Measurements from ENCODE around the gene LPAR2. TPM values are rescaled to one million over a fixed set of nuclear protein-coding genes. Genes with fewer than 3 reads are reported as not detected.

LPAR2 gene
- polyA plus RNA-seq, 3 donors = 1.9 to 108 (median 2.2) TPM

DNA sequence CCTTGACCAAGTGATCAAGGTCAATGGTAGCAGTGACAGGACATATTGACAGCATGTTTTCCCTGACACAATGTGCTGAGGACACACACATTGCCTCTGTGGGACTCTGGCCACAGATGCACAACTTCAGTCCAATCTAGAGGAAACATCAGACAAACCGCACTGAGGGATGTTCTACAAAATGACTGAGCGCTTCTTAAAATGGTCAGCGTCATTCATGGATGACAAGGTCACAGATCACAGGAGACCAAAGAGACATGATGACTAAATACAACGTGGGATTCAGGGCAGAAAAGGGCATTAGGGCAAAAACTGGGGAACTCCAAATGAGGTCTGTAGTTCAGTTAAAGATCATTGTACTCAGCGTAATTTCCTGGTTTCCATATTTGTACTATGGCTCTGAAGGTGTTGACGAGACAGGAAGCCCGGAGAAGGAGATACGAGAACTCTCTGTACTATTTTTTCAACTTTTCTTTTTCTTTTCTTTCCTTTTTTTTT is 30.2 kb downstream of the LPAR2 start:
- Histone ChIP-seq H4K20me1 (ENCODE audit: insufficient read depth, low read length) (no peaks in the 10 kb centered on the region), H3K27ac (ENCODE audit: low read depth in 1 of 2, low read length in 2 of 2) (no peak overlapping the region), H3K4me2 (replicated peaks; ENCODE audit: extremely low read depth, low read length, poor library complexity, severe bottlenecking) (no peak overlapping the region), H3K27me3 (ENCODE audit: control insufficient read depth in 2 of 2, insufficient read depth in 2 of 2, low read length in 2 of 2) (no peaks in the 10 kb centered on the region), H3K4me1 (ENCODE audit: control insufficient read depth in 1 of 2, insufficient read depth in 2 of 2, low read length in 2 of 2) (peaks cover 12 to 13% of the 10 kb centered on the region in 2 donors), H3K4me3 (replicated peaks in 1 of 3; ENCODE audit: low read depth in 2 of 3, low read length in 3 of 3) (no peak overlapping the region), H3K36me3 (replicated peaks in 1 of 2; ENCODE audit: control insufficient read depth in 1 of 2, insufficient read depth in 2 of 2, low read length in 2 of 2) (no peaks in the 10 kb centered on the region), H2AFZ (ENCODE audit: insufficient read depth, low read depth, low read length, poor library complexity, severe bottlenecking) (no peak overlapping the region), H3K9ac (ENCODE audit: insufficient read depth, low read length, poor library complexity, severe bottlenecking) (no peak overlapping the region), H3K79me2 (ENCODE audit: insufficient read depth, low read length) (no peaks in the 10 kb centered on the region), H3K9me3 (replicated peaks in 1 of 2; ENCODE audit: control insufficient read depth in 1 of 2, insufficient read depth in 1 of 2, low read length in 2 of 2) (no peaks in the 10 kb centered on the region)
- peaks cover 0 to 4% (median 0%) of the 10 kb centered on the region in 7 donors for H3K9me3 Mint-ChIP-seq
- peak overlapping the region in 1 of 2 donors; percentile 18 for H3K4me3 Mint-ChIP-seq
- H3K27me3 Mint-ChIP-seq (ENCODE audit: low read depth in 3 of 3) = no peaks in the 10 kb centered on the region
- WGBS (ENCODE audit: insufficient coverage) = 90% methylated on average over 3 of the region's 8 CpGs
- TF ChIP-seq, protein P1, sequence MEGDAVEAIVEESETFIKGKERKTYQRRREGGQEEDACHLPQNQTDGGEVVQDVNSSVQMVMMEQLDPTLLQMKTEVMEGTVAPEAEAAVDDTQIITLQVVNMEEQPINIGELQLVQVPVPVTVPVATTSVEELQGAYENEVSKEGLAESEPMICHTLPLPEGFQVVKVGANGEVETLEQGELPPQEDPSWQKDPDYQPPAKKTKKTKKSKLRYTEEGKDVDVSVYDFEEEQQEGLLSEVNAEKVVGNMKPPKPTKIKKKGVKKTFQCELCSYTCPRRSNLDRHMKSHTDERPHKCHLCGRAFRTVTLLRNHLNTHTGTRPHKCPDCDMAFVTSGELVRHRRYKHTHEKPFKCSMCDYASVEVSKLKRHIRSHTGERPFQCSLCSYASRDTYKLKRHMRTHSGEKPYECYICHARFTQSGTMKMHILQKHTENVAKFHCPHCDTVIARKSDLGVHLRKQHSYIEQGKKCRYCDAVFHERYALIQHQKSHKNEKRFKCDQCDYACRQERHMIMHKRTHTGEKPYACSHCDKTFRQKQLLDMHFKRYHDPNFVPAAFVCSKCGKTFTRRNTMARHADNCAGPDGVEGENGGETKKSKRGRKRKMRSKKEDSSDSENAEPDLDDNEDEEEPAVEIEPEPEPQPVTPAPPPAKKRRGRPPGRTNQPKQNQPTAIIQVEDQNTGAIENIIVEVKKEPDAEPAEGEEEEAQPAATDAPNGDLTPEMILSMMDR (IDR thresholded peaks at IDR 0.05) = no peak
- peak in 2 of 3 donors; percentile 21 to 57 for DNase-seq
- no peaks in the 10 kb centered on the region for H3K36me3 Mint-ChIP-seq
- peak overlapping the region in 1 of 7 donors; percentile 77 for H3K27ac Mint-ChIP-seq
- intact Hi-C loops (cut with micrococcal nuclease) = no loop called here
- peaks cover 11% of the 10 kb centered on the region for H3K4me1 Mint-ChIP-seq

DNA sequence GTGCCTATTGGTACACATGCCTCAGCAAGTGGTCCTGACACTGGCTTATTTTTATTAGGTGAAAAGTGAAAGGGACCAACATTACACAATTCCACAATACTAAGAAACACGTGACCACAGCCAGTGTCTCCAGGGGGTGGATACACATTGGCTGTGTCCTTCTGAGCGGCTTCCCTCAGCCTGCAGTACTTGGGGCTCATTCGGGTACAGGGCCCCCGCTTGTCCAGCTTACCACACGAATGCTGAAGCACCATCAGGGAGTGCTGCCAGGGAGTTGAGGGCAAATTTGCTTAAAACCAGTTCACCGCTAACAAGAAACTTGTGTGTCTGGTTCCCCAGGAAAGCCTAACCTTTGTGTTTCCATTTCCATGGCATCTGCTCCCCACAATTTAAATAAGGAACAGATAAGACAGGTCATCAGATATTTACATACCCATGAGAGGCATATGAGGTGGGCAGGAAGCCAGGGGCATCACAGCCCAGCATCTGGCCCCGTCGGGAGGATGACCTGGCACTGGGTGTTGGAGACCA is 32.8 kb downstream of the LPAR2 start:
- peaks cover 27 to 29% of the 10 kb centered on the region in 2 donors for H3K4me1 ChIP-seq (ENCODE audit: control insufficient read depth in 1 of 2, insufficient read depth in 2 of 2, low read length in 2 of 2)
- WGBS (ENCODE audit: insufficient coverage) = 72% methylated on average over 3 of the region's 8 CpGs
- no peak overlapping the region for H3K4me3 Mint-ChIP-seq
- H4K20me1 ChIP-seq (ENCODE audit: insufficient read depth, low read length) = no peaks in the 10 kb centered on the region
- H3K4me3 ChIP-seq (replicated peaks in 1 of 3; ENCODE audit: low read depth in 2 of 3, low read length in 3 of 3) = no peak overlapping the region
- H3K9ac ChIP-seq (ENCODE audit: insufficient read depth, low read length, poor library complexity, severe bottlenecking) = no peak overlapping the region
- H3K4me1 Mint-ChIP-seq = peaks cover 21% of the 10 kb centered on the region
- no peak overlapping the region for H3K4me2 ChIP-seq (replicated peaks; ENCODE audit: extremely low read depth, low read length, poor library complexity, severe bottlenecking)
- H3K36me3 ChIP-seq (replicated peaks in 1 of 2; ENCODE audit: control insufficient read depth in 1 of 2, insufficient read depth in 2 of 2, low read length in 2 of 2) = no peaks in the 10 kb centered on the region
- TF ChIP-seq, protein P1 (IDR thresholded peaks at IDR 0.05) = no peak
- H3K9me3 ChIP-seq (replicated peaks in 1 of 2; ENCODE audit: control insufficient read depth in 1 of 2, insufficient read depth in 1 of 2, low read length in 2 of 2) = no peaks in the 10 kb centered on the region
- intact Hi-C loops (cut with micrococcal nuclease) = no loop called here
- no peak overlapping the region for H2AFZ ChIP-seq (ENCODE audit: insufficient read depth, low read depth, low read length, poor library complexity, severe bottlenecking)
- no peaks in the 10 kb centered on the region for H3K36me3 Mint-ChIP-seq
- peak; percentile 54 to 75 (median 55) for DNase-seq
- peak overlapping the region; percentile 16 to 51 for H3K27ac ChIP-seq (ENCODE audit: low read depth in 1 of 2, low read length in 2 of 2)
- no peaks in the 10 kb centered on the region for H3K27me3 ChIP-seq (ENCODE audit: control insufficient read depth in 2 of 2, insufficient read depth in 2 of 2, low read length in 2 of 2)
- H3K27ac Mint-ChIP-seq = peak overlapping the region in 5 of 7 donors; percentile 25 to 70 (median 40)
- no peaks in the 10 kb centered on the region for H3K27me3 Mint-ChIP-seq (ENCODE audit: low read depth in 3 of 3)
- peaks cover 0 to 7% (median 0%) of the 10 kb centered on the region in 7 donors for H3K9me3 Mint-ChIP-seq
- H3K79me2 ChIP-seq (ENCODE audit: insufficient read depth, low read length) = no peaks in the 10 kb centered on the region
